NCI-H2196 treated with DMSO at 0.1 percent for 48 hours (cell line): ENCODE data around the gene ACTBL2.

Experiments
- DNase-seq: peaks from one replicate; lab custom pipeline; 2025; ENCODE audit not compliant: unreplicated experiment; lab: John Stamatoyannopoulos, UW

ACTBL2 gene

GRCh38 chr5:57450991-57451876 lies 31.4 kb downstream of the ACTBL2 start:
- DNase-seq = no peak

- DNase-seq = no peak
Observed at GRCh38 chr5:57448751-57449150, 33.9 kb downstream of the ACTBL2 start.

GRCh38 chr5:57448287-57448686 lies 34.3 kb downstream of the ACTBL2 start:
- no peak for DNase-seq

GRCh38 chr5:57447658-57448057 lies 35.0 kb downstream of the ACTBL2 start:
- DNase-seq = no peak

- DNase-seq = no peak
Observed at GRCh38 chr5:57446966-57447365, 35.6 kb downstream of the ACTBL2 start.

- DNase-seq = no peak
Observed at GRCh38 chr5:57445705-57446037, 36.9 kb downstream of the ACTBL2 start.

GRCh38 chr5:57445006-57445704 lies 37.5 kb downstream of the ACTBL2 start:
- DNase-seq = no peak

- DNase-seq = no peak
Observed at GRCh38 chr5:57442080-57442839, 40.4 kb downstream of the ACTBL2 start.

GRCh38 chr5:57441557-57441956 lies 41.1 kb downstream of the ACTBL2 start:
- no peak for DNase-seq

- no peak for DNase-seq
Observed at GRCh38 chr5:57439601-57440000, 43.0 kb downstream of the ACTBL2 start.

- DNase-seq = no peak
Observed at GRCh38 chr5:57437976-57438805, 44.4 kb downstream of the ACTBL2 start.

- no peak for DNase-seq
Observed at GRCh38 chr5:57436586-57436985, 46.0 kb downstream of the ACTBL2 start.

- DNase-seq = no peak
Observed at GRCh38 chr5:57435701-57436134, 46.9 kb downstream of the ACTBL2 start.

- DNase-seq = no peak
Observed at GRCh38 chr5:57434683-57435082, 47.9 kb downstream of the ACTBL2 start.

GRCh38 chr5:57434227-57434640 lies 48.4 kb downstream of the ACTBL2 start:
- no peak for DNase-seq

- DNase-seq = no peak
Observed at GRCh38 chr5:57432876-57433275, 49.7 kb downstream of the ACTBL2 start.

- DNase-seq = no peak
Observed at GRCh38 chr5:57431759-57432158, 50.9 kb downstream of the ACTBL2 start.
